Ectodermal cell (in vitro differentiated cells): ENCODE measurements around the gene GBX2.

Experiments used
- H3K27ac ChIP-seq: 2 replicates; pipeline ENCODE4 v1.7.0; 2013; ENCODE audit warnings: mild to moderate bottlenecking, low read depth, low read length; ENCODE audit not compliant: insufficient read depth, poor library complexity, severe bottlenecking
- H3K27me3 ChIP-seq: 2 replicates; pipeline ENCODE4 v1.7.0; 2013; ENCODE audit warnings: mild to moderate bottlenecking, low read length; ENCODE audit not compliant: insufficient read depth, control insufficient read depth, poor library complexity, severe bottlenecking
- H3K36me3 ChIP-seq: one replicate; pipeline ENCODE4 v1.7.0; 2013; ENCODE audit warnings: low read length; ENCODE audit not compliant: control insufficient read depth, insufficient read depth
- H3K4me1 ChIP-seq: one replicate; pipeline ENCODE4 v1.7.0; 2013; ENCODE audit warnings: low read length; ENCODE audit not compliant: control insufficient read depth, insufficient read depth
- H3K4me3 ChIP-seq: 2 replicates; pipeline ENCODE4 v1.7.0; 2013; ENCODE audit warnings: low read depth, low read length, control low read depth; ENCODE audit not compliant: insufficient read depth
- H3K9me3 ChIP-seq: 2 replicates; pipeline ENCODE4 v1.7.0; 2013; ENCODE audit warnings: mild to moderate bottlenecking, low read length, moderate library complexity; ENCODE audit not compliant: control insufficient read depth
- WGBS, 2 experiments: methylation state at CpG; one replicate each; pipeline ENCODE4 v1.1.7; 2013; ENCODE audit warnings: missing lambda C conversion rate in 2 of 2; 5-methylcytosine and 5-hydroxymethylcytosine counted together

GBX2 gene

DNA sequence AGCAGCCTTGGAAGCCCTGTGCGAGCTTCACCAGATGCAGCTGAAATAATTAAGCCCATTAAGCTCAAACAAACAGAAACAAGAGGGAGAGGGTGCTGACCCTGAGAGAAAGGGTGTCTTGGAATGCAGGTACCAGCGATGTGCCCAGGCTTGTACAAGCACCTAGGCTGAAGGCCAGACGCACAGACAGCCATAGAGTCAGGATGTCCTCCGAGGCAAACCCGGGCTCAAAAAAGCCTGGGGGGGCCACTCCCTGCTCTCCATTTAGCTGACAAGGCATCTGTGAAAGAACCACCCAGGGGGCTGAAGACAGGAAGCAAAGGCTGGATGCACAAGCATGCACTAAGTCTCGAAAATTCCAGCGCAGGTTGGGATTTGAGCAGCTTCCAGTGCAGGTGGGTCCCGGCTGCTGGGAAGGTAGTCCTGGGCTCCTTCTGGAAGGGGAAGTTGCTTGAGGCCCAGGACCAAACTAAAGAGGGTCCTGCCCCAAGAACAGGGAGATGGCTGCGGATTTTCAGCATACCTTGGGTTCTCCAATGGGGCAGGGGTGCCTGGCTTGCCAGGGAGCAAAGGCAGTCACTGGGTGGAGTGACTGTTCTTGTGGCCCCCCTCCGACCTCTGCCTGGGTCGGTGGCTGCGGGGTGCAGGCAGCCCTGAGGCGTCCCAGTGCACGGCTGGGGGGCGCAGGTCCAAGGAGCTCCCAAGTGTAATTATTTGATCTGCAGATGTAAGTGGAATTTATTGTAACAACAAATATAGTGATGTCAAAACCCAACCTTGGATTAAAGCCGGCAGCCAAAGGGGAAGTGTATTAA, 5.9 kb downstream of the GBX2 start:
- WGBS, 2 experiments = 73 to 78% methylated on average over 16 of the region's 16 CpGs
- no peaks in the 10 kb centered on the region for H3K36me3 ChIP-seq
- H3K4me1 ChIP-seq = peaks cover 34% of the 10 kb centered on the region
- H3K27me3 ChIP-seq = peaks cover 100% of the 10 kb centered on the region
- H3K4me3 ChIP-seq = no peak overlapping the region
- no peaks in the 10 kb centered on the region for H3K9me3 ChIP-seq
- H3K27ac ChIP-seq = no peak overlapping the region

GRCh38 chr2:236161531-236161930, 6.7 kb downstream of the GBX2 start:
- H3K27ac ChIP-seq = no peak overlapping the region
- H3K4me3 ChIP-seq = no peak overlapping the region
- WGBS, 2 experiments = 86 to 90% methylated on average over 12 of the region's 12 CpGs
- peaks cover 100% of the 10 kb centered on the region for H3K27me3 ChIP-seq
- H3K9me3 ChIP-seq = no peaks in the 10 kb centered on the region
- H3K4me1 ChIP-seq = peaks cover 29% of the 10 kb centered on the region
- no peaks in the 10 kb centered on the region for H3K36me3 ChIP-seq

GRCh38 chr2:236161082-236161462, 7.1 kb downstream of the GBX2 start:
- no peaks in the 10 kb centered on the region for H3K9me3 ChIP-seq
- no peak overlapping the region for H3K27ac ChIP-seq
- 71 to 73% methylated on average over 15 of the region's 15 CpGs for WGBS, 2 experiments
- H3K36me3 ChIP-seq = no peaks in the 10 kb centered on the region
- peaks cover 28% of the 10 kb centered on the region for H3K4me1 ChIP-seq
- H3K27me3 ChIP-seq = peaks cover 100% of the 10 kb centered on the region
- no peak overlapping the region for H3K4me3 ChIP-seq

DNA sequence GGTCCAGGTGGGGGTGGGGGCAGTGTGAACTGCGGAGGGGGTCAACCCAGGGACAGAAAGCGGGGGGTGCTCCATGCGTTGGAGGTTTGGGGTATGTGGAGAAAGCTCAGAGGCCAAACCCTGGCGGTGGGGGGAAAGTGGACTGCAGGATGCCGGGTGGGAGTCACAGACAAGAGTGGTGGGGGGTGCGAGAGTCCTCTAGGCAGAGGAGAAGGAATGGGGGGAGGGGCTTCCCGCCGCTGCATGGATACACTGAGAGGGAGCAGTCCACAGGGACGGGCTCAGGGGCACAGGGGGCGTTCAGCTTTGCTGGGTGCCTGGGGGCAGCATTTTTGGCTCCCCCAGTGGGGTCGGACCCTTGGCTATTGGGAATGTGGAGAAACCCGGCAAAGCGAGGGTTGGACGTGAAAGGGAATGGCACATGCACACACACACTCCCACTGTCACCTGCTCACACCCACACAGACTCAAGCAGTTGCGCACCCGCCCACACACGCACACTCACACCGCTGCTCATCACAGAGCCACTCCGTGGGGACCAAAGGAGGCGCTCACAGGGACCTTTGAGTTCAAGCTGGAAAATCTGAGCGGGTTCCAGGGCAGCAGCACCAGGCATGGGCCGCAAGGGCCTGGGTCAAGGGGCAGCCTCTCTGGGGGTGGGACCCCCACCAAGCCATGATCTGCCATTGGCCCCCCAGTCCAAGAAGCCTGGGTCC, 7.7 kb downstream of the GBX2 start:
- H3K27ac ChIP-seq = no peak overlapping the region
- peaks cover 100% of the 10 kb centered on the region for H3K27me3 ChIP-seq
- no peaks in the 10 kb centered on the region for H3K9me3 ChIP-seq
- H3K4me3 ChIP-seq = no peak overlapping the region
- H3K36me3 ChIP-seq = no peaks in the 10 kb centered on the region
- 43% methylated on average over 21 of the region's 22 CpGs for WGBS, 2 experiments
- H3K4me1 ChIP-seq = peaks cover 28% of the 10 kb centered on the region

DNA sequence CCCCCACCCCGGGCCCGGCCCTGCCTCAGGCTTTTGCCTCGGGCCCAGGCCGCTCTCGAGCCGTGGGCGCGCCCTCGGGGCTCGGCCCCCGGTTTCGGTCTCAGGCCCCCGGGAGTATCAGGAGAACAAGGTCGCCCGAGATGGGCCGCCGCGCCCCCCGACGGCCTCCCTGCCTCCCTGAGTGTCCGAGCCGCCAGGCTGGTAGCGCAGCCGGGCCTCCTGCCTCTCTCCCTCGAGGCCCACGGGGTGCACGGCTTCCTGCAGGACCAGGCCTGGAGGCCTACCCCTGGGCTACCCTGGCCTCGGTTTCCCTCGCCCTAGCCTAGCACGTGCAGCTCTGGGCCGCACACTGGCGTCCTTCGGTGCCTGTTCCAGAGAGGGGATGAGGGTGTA, 8.4 kb downstream of the GBX2 start:
- Histone ChIP-seq H3K9me3 (no peaks in the 10 kb centered on the region), H3K4me1 (peaks cover 25% of the 10 kb centered on the region), H3K4me3 (no peak overlapping the region), H3K27ac (no peak overlapping the region), H3K36me3 (no peaks in the 10 kb centered on the region), H3K27me3 (peaks cover 100% of the 10 kb centered on the region)
- WGBS, 2 experiments = 4 to 6% methylated on average over 33 of the region's 33 CpGs

GRCh38 chr2:236158969-236159777, 9.0 kb downstream of the GBX2 start:
- Histone ChIP-seq H3K4me1 (peaks cover 25% of the 10 kb centered on the region), H3K36me3 (no peaks in the 10 kb centered on the region), H3K27me3 (peaks cover 100% of the 10 kb centered on the region), H3K4me3 (no peak overlapping the region), H3K9me3 (no peaks in the 10 kb centered on the region), H3K27ac (no peak overlapping the region)
- WGBS, 2 experiments = 2% methylated on average over 45 of the region's 45 CpGs

- 92 to 95% methylated on average over 9 to 10 of the region's 10 CpGs for WGBS, 2 experiments
- Histone ChIP-seq H3K36me3 (no peaks in the 10 kb centered on the region), H3K27ac (no peak overlapping the region), H3K4me1 (peaks cover 19% of the 10 kb centered on the region), H3K27me3 (peaks cover 90% of the 10 kb centered on the region), H3K9me3 (no peaks in the 10 kb centered on the region), H3K4me3 (no peak overlapping the region)
Measured at GRCh38 chr2:236157815-236158498, 10.2 kb downstream of the GBX2 start.

GRCh38 chr2:236157366-236157765, 10.8 kb downstream of the GBX2 start:
- H3K27me3 ChIP-seq = peaks cover 84% of the 10 kb centered on the region
- peaks cover 19% of the 10 kb centered on the region for H3K4me1 ChIP-seq
- no peaks in the 10 kb centered on the region for H3K9me3 ChIP-seq
- no peak overlapping the region for H3K27ac ChIP-seq
- 93 to 95% methylated on average over 5 to 6 of the region's 6 CpGs for WGBS, 2 experiments
- H3K4me3 ChIP-seq = no peak overlapping the region
- H3K36me3 ChIP-seq = no peaks in the 10 kb centered on the region

DNA sequence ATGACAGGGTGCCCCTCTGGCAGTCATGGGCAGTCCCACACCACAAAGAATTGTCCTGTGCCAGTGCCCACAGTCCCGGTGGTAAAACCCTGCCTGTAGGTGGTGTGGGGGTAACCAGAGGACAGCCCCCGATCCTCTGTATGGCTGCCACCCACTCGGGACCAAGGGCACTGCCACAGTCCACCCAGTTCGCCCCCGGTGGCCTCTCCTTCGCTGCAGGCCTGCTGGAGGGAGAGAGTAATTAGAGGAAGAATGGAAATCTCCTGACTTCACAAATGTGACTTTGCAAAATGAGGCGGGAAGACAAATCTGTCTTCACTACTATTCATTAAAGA, 11.4 kb downstream of the GBX2 start:
- Histone ChIP-seq H3K4me1 (peaks cover 19% of the 10 kb centered on the region), H3K4me3 (no peak overlapping the region), H3K27ac (no peak overlapping the region), H3K36me3 (no peaks in the 10 kb centered on the region), H3K27me3 (peaks cover 79% of the 10 kb centered on the region), H3K9me3 (no peaks in the 10 kb centered on the region)
- 83 to 89% methylated on average over 6 of the region's 7 CpGs for WGBS, 2 experiments
